Posterior vena cava (tissue), 2 donors: Measurements from ENCODE around the gene E2F4. TPM values are rescaled to one million over a fixed set of nuclear protein-coding genes. Genes with fewer than 3 reads are reported as not detected.

ENCODE experiments used
- DNase-seq: peaks from one replicate; pipeline ENCODE4 v3.0.0-alpha.2; 2020; ENCODE audit warnings: low spot score
- intact Hi-C, 2 donors: fragments of 100-400 bp; cut with DNase I; formaldehyde crosslinking; loops; one replicate each; pipeline versions ENCODE4 v1.14.1 to v1.14.2; 2022 to 2023
- total RNA-seq, 2 donors: library from RNA; stranded (reverse); fragmentation: NEBNext Ultra II Directional; extraction: Animal tissue kit (Norgen Biotek cat#: 25700); gene quantifications; one replicate each; pipeline ENCODE4 v1.2.1, GENCODE V29; 2021
- donor health status: DM: yes; HTN: yes; CAD: no.
- donor health status: DM: yes; HTN: yes; CAD: no.

Gene E2F4
- total RNA-seq, 2 donors from 2014 or later = 42.0 to 43.8 TPM

DNA sequence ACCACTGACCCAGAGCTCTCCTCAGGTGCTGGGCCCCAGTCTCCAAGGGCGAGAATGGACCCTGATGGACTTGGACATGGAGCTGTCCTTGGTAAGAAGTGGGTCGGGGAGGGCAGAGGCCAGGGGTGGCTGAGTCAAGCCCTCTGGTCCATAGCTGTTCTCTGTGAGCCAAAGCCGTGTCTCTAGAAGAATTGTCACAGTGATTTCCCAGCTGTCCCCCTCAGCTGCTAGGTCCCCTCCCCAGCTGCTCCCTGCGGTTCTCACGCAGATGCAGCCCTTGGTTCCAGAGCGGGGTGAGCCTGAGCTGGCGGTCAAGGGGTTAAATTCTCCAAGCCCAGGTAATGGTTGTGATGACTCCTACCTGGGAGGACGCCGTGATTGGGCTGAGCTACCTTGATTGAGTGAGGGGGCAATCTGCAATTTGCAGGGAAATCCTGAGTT, 22.9 kb upstream of the E2F4 start:
- DNase-seq = no peak
- intact Hi-C loops = no loop called here

- intact Hi-C loops = no loop called here
- no peak for DNase-seq
Observed at GRCh38 chr16:67169642-67170167, 22.2 kb upstream of the E2F4 start.

GRCh38 chr16:67170168-67170948, 21.6 kb upstream of the E2F4 start, which contains the start of gene NOL3:
Gene NOL3 (plus strand): TSS chr16:67170538.
- intact Hi-C loops = no loop called here
- DNase-seq = peak; percentile 94

GRCh38 chr16:67170949-67171649, 20.9 kb upstream of the E2F4 start:
- intact Hi-C loops = no loop called here
- no peak for DNase-seq

DNA sequence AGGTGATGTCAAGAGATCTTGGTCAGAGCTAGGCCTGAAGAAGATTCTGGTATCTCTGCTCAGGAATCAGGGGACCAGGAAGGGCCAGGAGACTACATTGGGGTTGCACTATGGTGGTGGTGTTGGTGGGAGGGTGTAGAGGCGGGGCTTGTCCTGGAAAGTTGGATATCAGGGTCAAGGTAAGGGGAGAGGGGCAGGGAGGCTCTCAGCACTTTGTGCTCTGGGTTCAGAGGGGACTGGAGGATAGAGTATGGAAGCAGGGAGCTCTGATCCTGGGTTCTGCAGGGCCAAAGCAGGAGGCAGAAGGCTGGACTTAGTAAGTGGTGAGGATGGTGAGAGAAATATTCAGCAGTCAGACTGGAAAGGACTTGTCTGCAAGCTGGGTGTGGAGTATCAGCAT, 18.6 kb upstream of the E2F4 start:
- DNase-seq = no peak

DNA sequence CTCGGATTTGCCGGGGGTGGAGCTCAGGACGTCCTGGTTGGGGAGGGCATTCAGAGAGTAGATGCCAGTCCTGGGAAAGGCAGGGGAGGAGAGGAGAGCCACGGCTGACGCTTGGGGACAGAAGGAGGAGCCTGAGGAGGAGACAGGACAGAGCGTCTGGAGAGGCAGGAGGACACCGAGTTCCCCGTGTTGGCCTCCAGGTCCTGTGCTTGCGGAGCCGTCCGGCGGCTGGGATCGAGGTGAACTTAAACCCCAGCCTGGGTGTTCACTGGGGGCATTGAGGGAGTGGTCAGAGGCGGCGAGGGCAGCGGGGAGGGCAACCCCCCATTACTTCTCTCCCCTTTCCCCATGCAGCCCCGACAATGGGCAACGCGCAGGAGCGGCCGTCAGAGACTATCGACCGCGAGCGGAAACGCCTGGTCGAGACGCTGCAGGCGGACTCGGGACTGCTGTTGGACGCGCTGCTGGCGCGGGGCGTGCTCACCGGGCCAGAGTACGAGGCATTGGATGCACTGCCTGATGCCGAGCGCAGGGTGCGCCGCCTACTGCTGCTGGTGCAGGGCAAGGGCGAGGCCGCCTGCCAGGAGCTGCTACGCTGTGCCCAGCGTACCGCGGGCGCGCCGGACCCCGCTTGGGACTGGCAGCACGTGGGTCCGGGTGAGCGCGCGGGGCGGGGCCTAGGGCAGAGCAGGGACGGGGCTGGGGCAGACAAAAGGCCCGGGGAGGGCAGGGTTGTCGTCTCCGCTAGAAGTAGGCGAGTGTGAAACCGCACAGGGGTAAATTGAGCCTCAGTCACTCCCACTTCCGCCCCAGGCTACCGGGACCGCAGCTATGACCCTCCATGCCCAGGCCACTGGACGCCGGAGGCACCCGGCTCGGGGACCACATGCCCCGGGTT, 17.9 kb upstream of the E2F4 start:
- intact Hi-C loops = no loop called here
- peak; percentile 95 for DNase-seq

More for the DNA sequence above, 18.6 kb upstream of the E2F4 start:
- intact Hi-C loops = no loop called here

DNA sequence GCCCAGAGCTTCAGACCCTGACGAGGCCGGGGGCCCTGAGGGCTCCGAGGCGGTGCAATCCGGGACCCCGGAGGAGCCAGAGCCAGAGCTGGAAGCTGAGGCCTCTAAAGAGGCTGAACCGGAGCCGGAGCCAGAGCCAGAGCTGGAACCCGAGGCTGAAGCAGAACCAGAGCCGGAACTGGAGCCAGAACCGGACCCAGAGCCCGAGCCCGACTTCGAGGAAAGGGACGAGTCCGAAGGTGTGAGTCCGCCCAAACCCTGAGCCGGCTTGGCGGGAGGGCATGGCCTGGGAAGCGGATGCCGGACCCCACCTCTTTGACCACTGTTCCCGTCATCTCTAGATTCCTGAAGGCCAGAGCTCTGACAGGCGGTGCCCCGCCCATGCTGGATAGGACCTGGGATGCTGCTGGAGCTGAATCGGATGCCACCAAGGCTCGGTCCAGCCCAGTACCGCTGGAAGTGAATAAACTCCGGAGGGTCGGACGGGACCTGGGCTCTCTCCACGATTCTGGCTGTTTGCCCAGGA, 17.2 kb upstream of the E2F4 start:
- intact Hi-C loops = no loop called here
- DNase-seq = no peak

DNA sequence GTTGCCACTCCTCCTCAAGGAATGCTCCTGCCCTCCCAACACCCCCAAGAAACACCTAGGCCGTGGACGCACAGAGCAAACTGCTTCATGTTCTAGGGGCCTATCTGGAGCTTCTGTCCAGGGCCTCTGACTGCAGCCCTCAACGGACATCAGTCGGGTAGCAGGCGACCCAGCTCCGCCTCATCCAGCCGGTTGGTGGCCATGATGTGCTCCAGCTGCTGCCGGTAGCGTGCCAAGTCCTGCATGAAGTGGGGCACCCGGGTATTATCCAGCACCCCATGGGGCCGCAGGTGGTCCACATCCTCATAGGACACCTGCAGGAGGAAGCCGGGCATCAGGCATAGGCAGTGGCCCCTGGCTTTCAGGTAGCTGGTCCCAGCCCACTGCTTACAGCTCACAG, 15.3 kb upstream of the E2F4 start:
- DNase-seq = no peak
- intact Hi-C loops = no loop called here

- DNase-seq = no peak
- intact Hi-C loops = no loop called here
Observed at GRCh38 chr16:67177743-67178699, 13.9 kb upstream of the E2F4 start.

DNA sequence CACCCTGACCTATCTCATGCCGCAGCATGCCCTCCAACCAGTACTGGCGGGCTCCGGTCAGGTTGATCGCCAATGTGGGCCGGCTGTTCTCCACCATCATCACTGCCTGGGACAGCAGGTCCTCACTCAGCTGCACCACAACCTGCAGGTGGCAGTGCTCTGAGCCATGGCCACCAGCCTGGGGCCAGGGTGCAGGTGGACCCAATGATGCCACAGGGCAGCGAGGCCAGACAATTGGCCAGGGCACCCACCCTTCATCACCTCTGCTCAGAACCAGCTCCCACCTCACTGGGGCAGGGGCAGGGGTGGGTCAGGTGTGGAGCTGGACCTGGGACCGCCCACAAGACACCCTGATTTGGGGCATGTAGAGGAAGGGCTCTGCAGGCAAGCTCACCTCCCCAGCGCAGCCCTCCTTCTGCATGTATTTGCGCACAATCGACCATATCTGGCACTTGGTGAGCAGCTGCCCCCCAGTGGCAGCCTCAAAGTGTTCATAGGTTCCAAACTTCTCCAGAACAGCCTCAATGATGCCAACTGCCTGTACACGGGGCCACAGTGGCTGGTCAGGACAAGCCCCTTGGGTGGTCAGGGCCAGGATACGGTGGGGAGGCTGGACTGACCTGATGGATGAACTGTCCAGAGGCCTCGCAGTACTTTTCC, 12.4 kb upstream of the E2F4 start:
- intact Hi-C loops = loop anchor here in 1 of 2 donors (10.0 kb wide), 1 partner anchor 205 kb away; no protein-coding TSS in a partner anchor
- no peak for DNase-seq

GRCh38 chr16:67180166-67180565, 11.8 kb upstream of the E2F4 start:
- no peak for DNase-seq
- intact Hi-C loops = loop anchor here in 1 of 2 donors (10.0 kb wide), 1 partner anchor 205 kb away; no protein-coding TSS in a partner anchor

DNA sequence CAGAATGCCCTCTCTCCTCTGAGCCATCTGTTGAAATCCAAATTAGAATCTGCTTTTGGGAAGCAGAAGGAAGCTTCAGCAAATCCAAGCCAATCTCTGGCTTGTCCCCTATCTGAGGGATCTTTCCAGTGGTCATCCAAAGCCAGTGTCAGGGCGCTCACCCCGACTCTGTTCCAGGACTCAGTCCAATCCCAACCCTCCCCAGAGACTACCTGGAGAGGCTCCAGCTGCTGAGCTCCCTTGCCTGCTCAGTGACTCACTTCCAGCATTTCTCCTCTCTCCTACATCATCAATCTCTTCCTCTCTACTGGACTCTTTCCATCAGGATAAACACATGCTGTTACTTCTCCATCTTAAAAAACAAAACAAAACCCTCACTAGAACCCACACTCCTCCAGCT, 10.6 kb upstream of the E2F4 start:
- DNase-seq = peak; percentile 92
- intact Hi-C loops = loop anchor here in 1 of 2 donors (10.0 kb wide), 1 partner anchor 207 kb away; no protein-coding TSS in a partner anchor

DNA sequence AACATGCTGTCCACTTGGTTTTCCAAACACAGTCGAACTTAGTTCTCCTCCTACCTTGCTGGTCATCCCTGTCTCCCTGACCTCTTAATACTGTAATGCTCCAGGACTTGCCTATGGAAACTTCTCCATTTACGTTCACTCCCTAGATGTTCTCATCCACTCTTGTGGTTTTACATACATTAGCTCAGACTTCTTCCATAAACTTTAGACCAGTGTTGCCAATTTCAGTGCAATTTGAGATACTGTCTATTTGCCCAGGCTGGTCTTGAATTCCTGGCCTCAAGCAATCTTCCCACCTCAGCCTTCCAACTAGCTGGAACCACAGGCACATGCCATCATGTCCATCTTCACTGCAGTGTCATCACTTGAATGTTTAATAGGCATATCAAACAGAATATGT, 9.7 kb upstream of the E2F4 start:
- intact Hi-C loops = loop anchor here in 1 of 2 donors (10.0 kb wide), 1 partner anchor 207 kb away; no protein-coding TSS in a partner anchor
- DNase-seq = no peak

- no peak for DNase-seq
- intact Hi-C loops = loop anchor here in 1 of 2 donors (10.0 kb wide), 1 partner anchor 208 kb away; no protein-coding TSS in a partner anchor
Observed at GRCh38 chr16:67183284-67183626, 8.7 kb upstream of the E2F4 start.

- intact Hi-C loops = loop anchor here in 1 of 2 donors (10.0 kb wide), 1 partner anchor 209 kb away; no protein-coding TSS in a partner anchor
- peak; percentile 97 for DNase-seq
Observed at GRCh38 chr16:67183627-67184452, 8.1 kb upstream of the E2F4 start, which contains the start of gene MATCAP1. Gene MATCAP1 (minus strand): TSS chr16:67183963. CDS start chr16:67180610, 3,353 bp downstream.

DNA sequence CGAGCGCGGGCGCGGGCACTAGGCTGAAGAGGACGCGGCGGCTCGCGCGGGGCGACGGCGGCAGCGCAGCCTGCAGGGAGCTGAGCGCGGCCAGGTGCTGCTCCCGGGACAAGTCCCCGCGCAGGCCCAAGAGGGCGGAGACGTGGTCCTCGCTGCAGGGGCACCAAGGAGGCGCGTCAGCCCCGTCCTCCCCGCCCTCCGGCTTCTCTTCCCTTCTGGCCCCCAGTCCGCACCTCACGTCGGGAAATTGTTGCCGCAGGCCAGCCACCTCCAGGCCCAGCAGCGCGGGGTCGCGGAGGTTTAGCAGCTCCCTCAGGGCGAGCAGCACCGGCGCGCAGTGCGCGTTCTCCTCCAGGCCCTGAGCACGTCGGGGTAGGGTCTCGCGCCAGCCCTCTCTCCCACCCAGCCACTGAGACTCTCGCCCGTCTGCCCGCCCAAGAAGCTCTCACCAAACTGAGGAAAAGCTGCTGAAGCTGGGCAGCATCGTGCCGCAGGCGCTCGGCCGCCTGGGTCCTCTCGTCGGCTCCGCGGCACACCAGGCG, 7.4 kb upstream of the E2F4 start:
- DNase-seq = no peak
- intact Hi-C loops = loop anchor here in 1 of 2 donors (10.0 kb wide), 1 partner anchor 210 kb away; no protein-coding TSS in a partner anchor
